ENCODE results near the gene ADGRB3.

Gene ADGRB3

GRCh38 chr6:69305456-69305855 is 670.4 kb downstream of the ADGRB3 start:
- Histone ChIP-seq H3K27ac (no peak overlapping the region), H3K4me3 (no peak overlapping the region), H3K36me3 (ENCODE audit: insufficient read depth, low read length) (no peaks in the 10 kb centered on the region), H3K9me3 (ENCODE audit: low read depth, low read length) (no peaks in the 10 kb centered on the region), H3K9ac (ENCODE audit: insufficient read length) (no peak overlapping the region)
- DNase-seq (ENCODE audit: low read depth, low spot score) = no peak
- TF ChIP-seq EZH2 (IDR thresholded peaks at IDR 0.05) (no peak), POLR2AphosphoS5 (IDR thresholded peaks at IDR 0.05; ENCODE audit: borderline replicate concordance, low read depth, low read length) (no peak), FOXP2 (optimal IDR thresholded peaks at IDR 0.05; ENCODE audit: control extremely low read depth, extremely low read length, insufficient read depth) (no peak)

DNA sequence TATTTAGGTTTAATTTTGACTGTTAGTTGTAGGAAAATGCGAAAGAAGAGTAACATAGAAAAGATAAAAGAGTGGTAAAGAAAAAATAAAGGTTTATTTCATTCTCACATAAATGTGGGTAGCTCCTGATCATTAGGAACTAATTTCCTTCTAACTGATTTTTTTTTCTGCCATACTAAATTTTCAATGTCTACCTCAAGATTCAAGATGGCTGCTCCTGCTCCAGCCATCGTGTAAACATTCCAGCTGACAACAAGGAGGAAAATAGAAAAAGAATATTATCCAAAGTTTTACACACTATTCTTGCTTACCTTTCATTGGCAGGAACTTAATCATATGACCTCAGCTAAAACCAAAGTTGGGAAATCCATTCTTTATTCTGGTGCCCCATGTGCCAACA is 673.5 kb downstream of the ADGRB3 start:
- H3K27ac ChIP-seq = no peak overlapping the region
- TF ChIP-seq FOXP2 (optimal IDR thresholded peaks at IDR 0.05; ENCODE audit: control extremely low read depth, extremely low read length, insufficient read depth) (no peak), EZH2 (IDR thresholded peaks at IDR 0.05) (no peak), POLR2AphosphoS5 (IDR thresholded peaks at IDR 0.05; ENCODE audit: borderline replicate concordance, low read depth, low read length) (no peak)
- H3K4me3 ChIP-seq = no peak overlapping the region
- H3K9ac ChIP-seq (ENCODE audit: insufficient read length) = no peak overlapping the region
- DNase-seq (ENCODE audit: low read depth, low spot score) = no peak
- H3K36me3 ChIP-seq (ENCODE audit: insufficient read depth, low read length) = no peaks in the 10 kb centered on the region
- H3K9me3 ChIP-seq (ENCODE audit: low read depth, low read length) = no peaks in the 10 kb centered on the region

DNA sequence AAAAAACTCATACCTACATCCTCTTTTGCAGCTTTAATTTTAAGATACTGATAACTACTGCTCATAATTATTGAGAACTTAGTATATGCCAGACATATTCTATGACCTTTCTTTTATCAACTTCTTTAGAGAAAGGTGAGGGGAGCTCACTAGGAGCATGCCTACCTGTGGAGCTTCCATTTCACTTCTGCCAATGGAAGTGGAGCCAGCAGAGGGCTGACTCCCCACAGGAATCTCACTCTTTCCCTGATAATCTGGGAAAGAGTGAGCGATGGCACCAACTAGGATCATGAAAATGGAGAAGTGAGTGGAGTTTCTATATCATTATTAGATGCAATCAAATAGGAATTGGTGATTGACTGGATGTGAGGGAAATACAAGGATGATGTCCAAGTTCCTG is 676.8 kb downstream of the ADGRB3 start:
- Histone ChIP-seq H3K9ac (ENCODE audit: insufficient read length) (no peak overlapping the region), H3K36me3 (ENCODE audit: insufficient read depth, low read length) (no peaks in the 10 kb centered on the region), H3K27ac (no peak overlapping the region), H3K9me3 (ENCODE audit: low read depth, low read length) (no peaks in the 10 kb centered on the region), H3K4me3 (no peak overlapping the region)
- no peak for DNase-seq (ENCODE audit: low read depth, low spot score)
- no peak for TF ChIP-seq POLR2AphosphoS5 (IDR thresholded peaks at IDR 0.05; ENCODE audit: borderline replicate concordance, low read depth, low read length)
- no peak for TF ChIP-seq FOXP2 (optimal IDR thresholded peaks at IDR 0.05; ENCODE audit: control extremely low read depth, extremely low read length, insufficient read depth)
- TF ChIP-seq EZH2 (IDR thresholded peaks at IDR 0.05) = no peak

DNA sequence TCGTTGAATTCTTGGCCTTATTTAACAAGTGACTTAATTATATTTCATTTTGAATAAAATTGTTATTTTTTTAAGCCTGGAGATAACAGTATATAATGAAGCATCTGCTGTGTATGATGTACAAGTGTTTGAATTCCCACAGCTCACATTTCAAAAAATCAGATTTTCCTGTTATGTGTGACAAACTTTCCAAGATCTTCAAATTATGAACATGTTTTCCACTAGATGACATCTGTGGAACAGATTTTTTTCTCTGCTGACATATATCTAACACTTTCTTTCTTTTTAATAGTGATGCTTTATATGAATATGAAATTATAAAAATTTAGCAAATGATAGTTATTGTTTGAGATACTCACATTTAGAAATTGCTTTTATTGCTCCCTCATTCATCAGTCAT is 678.9 kb downstream of the ADGRB3 start:
- DNase-seq (ENCODE audit: low read depth, low spot score) = no peak
- H3K9me3 ChIP-seq (ENCODE audit: low read depth, low read length) = no peaks in the 10 kb centered on the region

GRCh38 chr6:69314531-69314930 is 679.4 kb downstream of the ADGRB3 start:
- no peak overlapping the region for H3K4me3 ChIP-seq
- H3K9me3 ChIP-seq (ENCODE audit: low read depth, low read length) = no peaks in the 10 kb centered on the region
- TF ChIP-seq FOXP2 (optimal IDR thresholded peaks at IDR 0.05; ENCODE audit: control extremely low read depth, extremely low read length, insufficient read depth) (no peak), EZH2 (IDR thresholded peaks at IDR 0.05) (no peak), POLR2AphosphoS5 (IDR thresholded peaks at IDR 0.05; ENCODE audit: borderline replicate concordance, low read depth, low read length) (no peak)
- H3K9ac ChIP-seq (ENCODE audit: insufficient read length) = no peak overlapping the region
- H3K27ac ChIP-seq = no peak overlapping the region
- no peak for DNase-seq (ENCODE audit: low read depth, low spot score)
- H3K36me3 ChIP-seq (ENCODE audit: insufficient read depth, low read length) = no peaks in the 10 kb centered on the region

More for the DNA sequence above, 678.9 kb downstream of the ADGRB3 start:
- Histone ChIP-seq H3K27ac (no peak overlapping the region), H3K4me3 (no peak overlapping the region), H3K36me3 (ENCODE audit: insufficient read depth, low read length) (no peaks in the 10 kb centered on the region), H3K9ac (ENCODE audit: insufficient read length) (no peak overlapping the region)
- TF ChIP-seq POLR2AphosphoS5 (IDR thresholded peaks at IDR 0.05; ENCODE audit: borderline replicate concordance, low read depth, low read length) = no peak
- TF ChIP-seq FOXP2 (optimal IDR thresholded peaks at IDR 0.05; ENCODE audit: control extremely low read depth, extremely low read length, insufficient read depth) = no peak
- TF ChIP-seq EZH2 (IDR thresholded peaks at IDR 0.05) = no peak

- no peak for DNase-seq (ENCODE audit: low read depth, low spot score)
- Histone ChIP-seq H3K9ac (ENCODE audit: insufficient read length) (no peak overlapping the region), H3K9me3 (ENCODE audit: low read depth, low read length) (no peaks in the 10 kb centered on the region), H3K36me3 (ENCODE audit: insufficient read depth, low read length) (no peaks in the 10 kb centered on the region), H3K4me3 (no peak overlapping the region), H3K27ac (no peak overlapping the region)
- TF ChIP-seq POLR2AphosphoS5 (IDR thresholded peaks at IDR 0.05; ENCODE audit: borderline replicate concordance, low read depth, low read length) = no peak
- no peak for TF ChIP-seq EZH2 (IDR thresholded peaks at IDR 0.05)
- no peak for TF ChIP-seq FOXP2 (optimal IDR thresholded peaks at IDR 0.05; ENCODE audit: control extremely low read depth, extremely low read length, insufficient read depth)
Observed at GRCh38 chr6:69331886-69332285, 696.8 kb downstream of the ADGRB3 start.

DNA sequence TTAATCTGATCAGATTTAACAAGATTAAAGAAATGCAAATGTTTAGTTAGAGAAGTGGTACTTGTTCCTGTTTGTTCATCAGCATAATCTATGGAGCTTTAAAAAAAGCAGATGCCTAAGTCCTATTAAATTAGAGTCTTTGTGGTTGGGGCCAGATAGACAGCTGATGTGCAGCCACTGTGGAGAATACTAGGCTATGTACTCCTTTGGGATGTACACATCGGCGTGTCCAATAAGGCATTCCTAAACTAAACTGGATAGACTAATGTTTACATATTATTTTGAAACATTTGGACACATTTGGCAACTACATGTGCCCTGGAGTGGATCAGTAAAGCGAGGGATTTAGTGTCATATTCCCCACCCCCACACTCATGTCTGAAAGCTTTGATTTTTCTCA is 702.2 kb downstream of the ADGRB3 start:
- TF ChIP-seq FOXP2 (optimal IDR thresholded peaks at IDR 0.05; ENCODE audit: control extremely low read depth, extremely low read length, insufficient read depth) (no peak), EZH2 (IDR thresholded peaks at IDR 0.05) (no peak), POLR2AphosphoS5 (IDR thresholded peaks at IDR 0.05; ENCODE audit: borderline replicate concordance, low read depth, low read length) (no peak)
- no peak for DNase-seq (ENCODE audit: low read depth, low spot score)
- no peaks in the 10 kb centered on the region for H3K9me3 ChIP-seq (ENCODE audit: low read depth, low read length)
- H3K4me3 ChIP-seq = no peak overlapping the region
- H3K27ac ChIP-seq = no peak overlapping the region
- no peak overlapping the region for H3K9ac ChIP-seq (ENCODE audit: insufficient read length)
- no peaks in the 10 kb centered on the region for H3K36me3 ChIP-seq (ENCODE audit: insufficient read depth, low read length)

GRCh38 chr6:69338431-69339162 is 703.5 kb downstream of the ADGRB3 start:
- Histone ChIP-seq H3K9ac (ENCODE audit: insufficient read length) (no peak overlapping the region), H3K36me3 (ENCODE audit: insufficient read depth, low read length) (no peaks in the 10 kb centered on the region), H3K27ac (no peak overlapping the region), H3K4me3 (no peak overlapping the region), H3K9me3 (ENCODE audit: low read depth, low read length) (no peaks in the 10 kb centered on the region)
- DNase-seq (ENCODE audit: low read depth, low spot score) = no peak
- TF ChIP-seq FOXP2 (optimal IDR thresholded peaks at IDR 0.05; ENCODE audit: control extremely low read depth, extremely low read length, insufficient read depth) (no peak), POLR2AphosphoS5 (IDR thresholded peaks at IDR 0.05; ENCODE audit: borderline replicate concordance, low read depth, low read length) (no peak), EZH2 (IDR thresholded peaks at IDR 0.05) (no peak)

GRCh38 chr6:69339163-69339550 is 704.1 kb downstream of the ADGRB3 start:
- Histone ChIP-seq H3K9me3 (ENCODE audit: low read depth, low read length) (no peaks in the 10 kb centered on the region), H3K27ac (no peak overlapping the region), H3K36me3 (ENCODE audit: insufficient read depth, low read length) (no peaks in the 10 kb centered on the region), H3K9ac (ENCODE audit: insufficient read length) (no peak overlapping the region), H3K4me3 (no peak overlapping the region)
- TF ChIP-seq POLR2AphosphoS5 (IDR thresholded peaks at IDR 0.05; ENCODE audit: borderline replicate concordance, low read depth, low read length) (no peak), EZH2 (IDR thresholded peaks at IDR 0.05) (no peak), FOXP2 (optimal IDR thresholded peaks at IDR 0.05; ENCODE audit: control extremely low read depth, extremely low read length, insufficient read depth) (no peak)
- DNase-seq (ENCODE audit: low read depth, low spot score) = no peak

Data from SK-N-MC (cell line).